Vagina (tissue), 2 donors: ENCODE results near the gene PRR5L. TPM values are rescaled to one million over a fixed set of nuclear protein-coding genes. Genes with fewer than 3 reads are reported as not detected.

ENCODE experiments used
- DNase-seq, 2 donors: peaks; one replicate each; pipeline ENCODE4 v3.0.0-alpha.2; 2017; ENCODE audit errors: extremely low spot score in 2 of 2
- H3K27ac ChIP-seq: fragments of 200-600 bp; sonication (generic); one replicate; pipeline ENCODE4 v1.5.1; 2019
- H3K27me3 ChIP-seq: fragments of 200-600 bp; sonication (generic); one replicate; pipeline ENCODE4 v1.5.1; 2019
- H3K36me3 ChIP-seq, 2 donors: fragments of 200-600 bp; sonication (generic); one replicate each; pipeline ENCODE4 v1.5.1; 2017 to 2019
- H3K4me1 ChIP-seq: fragments of 200-600 bp; sonication (generic); one replicate; pipeline ENCODE4 v1.5.1; 2019
- H3K4me3 ChIP-seq, 2 donors: fragments of 200-600 bp; sonication (generic); 1 replicate in 1 of 2; 2 replicates in 1 of 2; pipeline ENCODE4 v1.5.1; 2016 to 2019
- H3K9me3 ChIP-seq: fragments of 200-600 bp; sonication (generic); one replicate; pipeline ENCODE4 v1.5.1; 2019
- CTCF ChIP-seq, 3 experiments: fragments of 450-650 bp in 2 of 3; fragments of 200-600 bp in 1 of 3; sonication (generic) in 1 of 3; IDR thresholded peaks; one replicate each; pipeline ENCODE4 v1.5.1; 2017 to 2019; ENCODE audit warnings: antibody characterized with exemption in 3 of 3, mild to moderate bottlenecking in 2 of 3, moderate library complexity in 2 of 3
- POLR2A ChIP-seq, 2 donors: fragments of 450-650 bp; IDR thresholded peaks; one replicate each; pipeline ENCODE4 v1.6.1; 2017; ENCODE audit warnings: antibody characterized with exemption in 2 of 2, mild to moderate bottlenecking in 2 of 2, moderate library complexity in 2 of 2
- POLR2AphosphoS5 ChIP-seq, 2 donors: sonication (generic); formaldehyde crosslinking; IDR thresholded peaks; one replicate each; pipeline ENCODE4 v1.9.0; 2017; ENCODE audit warnings: antibody characterized with exemption in 2 of 2, mild to moderate bottlenecking in 2 of 2, low read depth in 1 of 2; ENCODE audit not compliant: insufficient read depth in 1 of 2
- intact Hi-C: fragments of 100-400 bp; cut with DNase I; formaldehyde crosslinking; loops from one replicate; pipeline ENCODE4 v1.15.1; 2023
- total RNA-seq: library from RNA; depleted of rRNA; stranded (reverse); fragments of >200 nt; gene quantifications from one replicate; pipeline ENCODE4 v1.2.3, GENCODE V29; 2016

PRR5L gene
- total RNA-seq, 1 donor from 2014 or later = 27.5 TPM

GRCh38 chr11:36458129-36458915 lies 162.2 kb downstream of the PRR5L start:
- Histone ChIP-seq H3K36me3 (peaks cover 0 to 5% of the 10 kb centered on the region in 2 donors), H3K4me1 (peaks cover 26% of the 10 kb centered on the region), H3K4me3 (no peak overlapping the region), H3K27ac (no peak overlapping the region), H3K9me3 (no peaks in the 10 kb centered on the region), H3K27me3 (no peaks in the 10 kb centered on the region)
- TF ChIP-seq POLR2AphosphoS5 (IDR thresholded peaks at IDR 0.05; ENCODE audit: insufficient read depth in 1 of 2, low read depth in 1 of 2) (no peak), CTCF (IDR thresholded peaks at IDR 0.05) (no peak), POLR2A (IDR thresholded peaks at IDR 0.05) (no peak)
- DNase-seq = peak in 1 of 2 donors; percentile 52
- intact Hi-C loops = no loop called here

- Histone ChIP-seq H3K4me1 (peaks cover 22% of the 10 kb centered on the region), H3K9me3 (no peaks in the 10 kb centered on the region), H3K4me3 (no peak overlapping the region), H3K36me3 (peaks cover 0 to 5% of the 10 kb centered on the region in 2 donors), H3K27ac (no peak overlapping the region), H3K27me3 (no peaks in the 10 kb centered on the region)
- TF ChIP-seq CTCF (IDR thresholded peaks at IDR 0.05) = no peak
- TF ChIP-seq POLR2AphosphoS5 (IDR thresholded peaks at IDR 0.05; ENCODE audit: insufficient read depth in 1 of 2, low read depth in 1 of 2) = no peak
- TF ChIP-seq POLR2A (IDR thresholded peaks at IDR 0.05) = no peak
- peak in 1 of 2 donors; percentile 77 for DNase-seq
- intact Hi-C loops = no loop called here
Observed at GRCh38 chr11:36459046-36459445, 163.0 kb downstream of the PRR5L start.

GRCh38 chr11:36460220-36460619 lies 164.1 kb downstream of the PRR5L start:
- DNase-seq = peak in 1 of 2 donors; percentile 87
- no peaks in the 10 kb centered on the region for H3K9me3 ChIP-seq
- H3K27me3 ChIP-seq = no peaks in the 10 kb centered on the region
- TF ChIP-seq POLR2A (IDR thresholded peaks at IDR 0.05) = no peak
- H3K36me3 ChIP-seq = peaks cover 0 to 5% of the 10 kb centered on the region in 2 donors
- H3K27ac ChIP-seq = no peak overlapping the region
- H3K4me3 ChIP-seq = no peak overlapping the region
- H3K4me1 ChIP-seq = peaks cover 17% of the 10 kb centered on the region
- intact Hi-C loops = no loop called here

GRCh38 chr11:36462321-36462720 lies 166.2 kb downstream of the PRR5L start:
- H3K27me3 ChIP-seq = no peaks in the 10 kb centered on the region
- H3K9me3 ChIP-seq = no peaks in the 10 kb centered on the region
- no peak for TF ChIP-seq POLR2AphosphoS5 (IDR thresholded peaks at IDR 0.05; ENCODE audit: insufficient read depth in 1 of 2, low read depth in 1 of 2)
- TF ChIP-seq POLR2A (IDR thresholded peaks at IDR 0.05) = no peak
- TF ChIP-seq CTCF (IDR thresholded peaks at IDR 0.05) = no peak
- DNase-seq = peak in 1 of 2 donors; percentile 85
- H3K4me3 ChIP-seq = no peak overlapping the region
- H3K27ac ChIP-seq = no peak overlapping the region
- no peaks in the 10 kb centered on the region for H3K4me1 ChIP-seq
- H3K36me3 ChIP-seq = peaks cover 0 to 5% of the 10 kb centered on the region in 2 donors
- intact Hi-C loops = no loop called here

GRCh38 chr11:36463781-36464180 lies 167.7 kb downstream of the PRR5L start:
- Histone ChIP-seq H3K27ac (no peak overlapping the region), H3K9me3 (no peaks in the 10 kb centered on the region), H3K27me3 (no peaks in the 10 kb centered on the region), H3K36me3 (peaks cover 0 to 5% of the 10 kb centered on the region in 2 donors), H3K4me1 (no peaks in the 10 kb centered on the region), H3K4me3 (no peak overlapping the region)
- intact Hi-C loops = no loop called here
- DNase-seq = no peak
- no peak for TF ChIP-seq POLR2A (IDR thresholded peaks at IDR 0.05)
- TF ChIP-seq CTCF (IDR thresholded peaks at IDR 0.05) = no peak
- TF ChIP-seq POLR2AphosphoS5 (IDR thresholded peaks at IDR 0.05; ENCODE audit: insufficient read depth in 1 of 2, low read depth in 1 of 2) = no peak
